ENCODE measurements around the gene AOPEP.

The AOPEP gene

GRCh38 chr9:95048225-95049087, 322.0 kb downstream of the AOPEP start:
- DNase-seq, result peak; percentile 70

- no peak for DNase-seq
Observed at GRCh38 chr9:95049761-95050160, 323.3 kb downstream of the AOPEP start.

GRCh38 chr9:95053611-95054570, 327.4 kb downstream of the AOPEP start:
- no peak for DNase-seq

- DNase-seq, result no peak
Observed at GRCh38 chr9:95055334-95055850, 328.9 kb downstream of the AOPEP start.

GRCh38 chr9:95055851-95056551, 329.5 kb downstream of the AOPEP start:
- DNase-seq, result peak; percentile 73

GRCh38 chr9:95057101-95057500, 330.6 kb downstream of the AOPEP start:
- DNase-seq, result no peak

GRCh38 chr9:95058121-95058785, 331.8 kb downstream of the AOPEP start:
- no peak for DNase-seq

- DNase-seq, result no peak
Observed at GRCh38 chr9:95058795-95059386, 332.4 kb downstream of the AOPEP start.

GRCh38 chr9:95060234-95060633, 333.7 kb downstream of the AOPEP start:
- no peak for DNase-seq

- DNase-seq, result no peak
Observed at GRCh38 chr9:95060916-95061315, 334.4 kb downstream of the AOPEP start.

GRCh38 chr9:95061916-95062595, 335.6 kb downstream of the AOPEP start:
- DNase-seq, result peak; percentile 76

GRCh38 chr9:95062596-95063065, 336.1 kb downstream of the AOPEP start:
- DNase-seq, result no peak

GRCh38 chr9:95063300-95063699, 336.8 kb downstream of the AOPEP start:
- no peak for DNase-seq

GRCh38 chr9:95065224-95065623, 338.7 kb downstream of the AOPEP start:
- no peak for DNase-seq

- DNase-seq, result no peak
Observed at GRCh38 chr9:95067057-95067456, 340.6 kb downstream of the AOPEP start.

- no peak for DNase-seq
Observed at GRCh38 chr9:95067897-95068296, 341.4 kb downstream of the AOPEP start.

GRCh38 chr9:95070549-95071021, 344.1 kb downstream of the AOPEP start:
- DNase-seq, result no peak

GRCh38 chr9:95071450-95071849, 345.0 kb downstream of the AOPEP start:
- DNase-seq, result no peak

- no peak for DNase-seq
Observed at GRCh38 chr9:95071925-95072324, 345.4 kb downstream of the AOPEP start.

GRCh38 chr9:95073042-95073607, 346.6 kb downstream of the AOPEP start:
- no peak for DNase-seq
